ENCODE measurements around the gene MYRFL.

The MYRFL gene

DNA sequence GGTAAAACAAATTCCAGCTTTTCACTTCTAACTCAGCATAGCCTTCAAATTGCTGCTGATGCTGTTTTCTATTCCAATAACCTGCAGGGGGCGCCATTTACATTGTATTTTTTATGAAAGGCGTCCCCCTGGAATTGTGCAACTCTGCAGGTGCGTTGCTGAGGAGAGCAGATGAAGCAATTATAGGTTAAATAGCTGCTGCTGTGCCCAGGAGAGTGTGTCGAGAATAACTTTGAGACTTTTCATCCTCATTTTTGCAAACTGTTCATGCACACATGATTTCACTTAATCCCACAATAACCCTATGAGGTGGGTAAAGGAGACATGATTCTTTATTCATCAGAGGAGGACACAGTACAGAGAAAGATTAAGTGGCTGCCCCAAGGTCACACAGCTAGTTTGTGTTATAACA is 75.7 kb downstream of the MYRFL start:
- no peak for DNase-seq (ENCODE audit: low spot score)
- ATAC-seq (ENCODE audit: low read depth): peak; percentile 46
- TF ChIP-seq, protein P1, sequence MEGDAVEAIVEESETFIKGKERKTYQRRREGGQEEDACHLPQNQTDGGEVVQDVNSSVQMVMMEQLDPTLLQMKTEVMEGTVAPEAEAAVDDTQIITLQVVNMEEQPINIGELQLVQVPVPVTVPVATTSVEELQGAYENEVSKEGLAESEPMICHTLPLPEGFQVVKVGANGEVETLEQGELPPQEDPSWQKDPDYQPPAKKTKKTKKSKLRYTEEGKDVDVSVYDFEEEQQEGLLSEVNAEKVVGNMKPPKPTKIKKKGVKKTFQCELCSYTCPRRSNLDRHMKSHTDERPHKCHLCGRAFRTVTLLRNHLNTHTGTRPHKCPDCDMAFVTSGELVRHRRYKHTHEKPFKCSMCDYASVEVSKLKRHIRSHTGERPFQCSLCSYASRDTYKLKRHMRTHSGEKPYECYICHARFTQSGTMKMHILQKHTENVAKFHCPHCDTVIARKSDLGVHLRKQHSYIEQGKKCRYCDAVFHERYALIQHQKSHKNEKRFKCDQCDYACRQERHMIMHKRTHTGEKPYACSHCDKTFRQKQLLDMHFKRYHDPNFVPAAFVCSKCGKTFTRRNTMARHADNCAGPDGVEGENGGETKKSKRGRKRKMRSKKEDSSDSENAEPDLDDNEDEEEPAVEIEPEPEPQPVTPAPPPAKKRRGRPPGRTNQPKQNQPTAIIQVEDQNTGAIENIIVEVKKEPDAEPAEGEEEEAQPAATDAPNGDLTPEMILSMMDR (IDR thresholded peaks at IDR 0.05; ENCODE audit: poor library complexity, severe bottlenecking): peak; percentile 86

DNA sequence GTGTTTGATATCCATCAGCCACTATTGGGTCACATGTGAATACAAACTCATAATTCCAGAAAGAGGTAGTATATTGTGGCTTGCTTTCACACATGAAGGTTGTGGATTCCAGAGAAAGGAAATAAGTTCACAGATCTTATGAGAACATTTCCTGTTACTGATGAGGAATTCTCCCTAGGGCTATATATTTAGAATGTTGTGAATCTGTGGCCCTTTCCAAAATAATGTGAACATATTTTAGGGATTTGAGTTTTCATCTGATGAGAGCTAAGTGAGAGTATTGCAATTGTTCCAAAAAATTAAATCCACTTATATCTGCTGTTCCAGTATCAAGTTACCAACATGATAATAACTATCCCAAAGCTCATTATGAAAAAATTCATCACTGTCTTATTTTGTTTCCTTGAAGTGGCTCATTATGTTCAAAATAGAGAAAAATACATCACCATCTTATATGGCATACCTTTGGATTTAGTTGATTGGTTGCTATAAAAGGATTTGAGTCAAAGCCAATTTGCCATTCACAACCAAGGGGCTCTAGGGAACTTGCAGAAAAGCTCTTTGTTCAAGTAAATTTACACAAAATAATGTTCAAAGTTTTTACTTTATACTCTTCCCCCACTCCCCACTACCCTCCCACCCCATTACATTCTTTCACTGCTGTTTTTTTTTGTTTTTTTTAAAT is 76.3 kb downstream of the MYRFL start:
- ATAC-seq (ENCODE audit: low read depth) (no peak), DNase-seq (ENCODE audit: low spot score) (no peak)
- TF ChIP-seq, protein P1 (IDR thresholded peaks at IDR 0.05; ENCODE audit: poor library complexity, severe bottlenecking): no peak
- H3K27ac ChIP-seq (ENCODE audit: poor library complexity, severe bottlenecking): no peak overlapping the region
- H3K27me3 ChIP-seq (ENCODE audit: insufficient read depth, poor library complexity, severe bottlenecking): no peaks in the 10 kb centered on the region
- H3K4me1 ChIP-seq (ENCODE audit: insufficient read depth, poor library complexity, severe bottlenecking): peaks cover 16% of the 10 kb centered on the region
- no peak overlapping the region for H3K4me3 ChIP-seq (ENCODE audit: severe bottlenecking)
- H3K36me3 ChIP-seq (ENCODE audit: low read depth): no peaks in the 10 kb centered on the region
- H3K9me3 ChIP-seq (ENCODE audit: severe bottlenecking): no peaks in the 10 kb centered on the region

More for the DNA sequence above, 75.7 kb downstream of the MYRFL start:
- no peaks in the 10 kb centered on the region for H3K9me3 ChIP-seq (ENCODE audit: severe bottlenecking)
- H3K36me3 ChIP-seq (ENCODE audit: low read depth): no peaks in the 10 kb centered on the region
- H3K27ac ChIP-seq (ENCODE audit: poor library complexity, severe bottlenecking): no peak overlapping the region
- H3K27me3 ChIP-seq (ENCODE audit: insufficient read depth, poor library complexity, severe bottlenecking): no peaks in the 10 kb centered on the region
- peaks cover 16% of the 10 kb centered on the region for H3K4me1 ChIP-seq (ENCODE audit: insufficient read depth, poor library complexity, severe bottlenecking)
- H3K4me3 ChIP-seq (ENCODE audit: severe bottlenecking): no peak overlapping the region

DNA sequence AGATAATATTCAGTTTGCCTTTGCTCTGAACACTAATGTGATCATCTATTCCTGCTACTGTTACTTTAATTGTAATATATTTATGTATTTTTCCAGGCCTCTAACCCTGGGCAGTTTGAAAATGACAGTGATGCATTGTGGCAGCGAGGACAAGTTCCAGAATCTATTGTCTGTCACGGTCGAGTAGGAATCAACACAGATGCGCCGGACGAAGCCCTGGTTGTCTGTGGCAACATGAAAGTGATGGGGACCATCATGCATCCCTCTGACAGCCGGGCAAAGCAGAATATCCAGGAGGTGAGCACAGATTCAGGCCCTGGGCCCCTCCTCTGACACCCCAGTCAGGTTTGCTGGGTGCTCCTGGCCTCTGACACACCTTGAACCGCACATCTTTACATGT is 78.5 kb downstream of the MYRFL start:
- DNase-seq (ENCODE audit: low spot score): no peak
- no peaks in the 10 kb centered on the region for H3K36me3 ChIP-seq (ENCODE audit: low read depth)
- H3K27me3 ChIP-seq (ENCODE audit: insufficient read depth, poor library complexity, severe bottlenecking): no peaks in the 10 kb centered on the region
- no peak for ATAC-seq (ENCODE audit: low read depth)
- no peak overlapping the region for H3K4me3 ChIP-seq (ENCODE audit: severe bottlenecking)
- no peaks in the 10 kb centered on the region for H3K9me3 ChIP-seq (ENCODE audit: severe bottlenecking)
- TF ChIP-seq, protein P1 (IDR thresholded peaks at IDR 0.05; ENCODE audit: poor library complexity, severe bottlenecking): no peak
- H3K27ac ChIP-seq (ENCODE audit: poor library complexity, severe bottlenecking): no peak overlapping the region
- peaks cover 8% of the 10 kb centered on the region for H3K4me1 ChIP-seq (ENCODE audit: insufficient read depth, poor library complexity, severe bottlenecking)

DNA sequence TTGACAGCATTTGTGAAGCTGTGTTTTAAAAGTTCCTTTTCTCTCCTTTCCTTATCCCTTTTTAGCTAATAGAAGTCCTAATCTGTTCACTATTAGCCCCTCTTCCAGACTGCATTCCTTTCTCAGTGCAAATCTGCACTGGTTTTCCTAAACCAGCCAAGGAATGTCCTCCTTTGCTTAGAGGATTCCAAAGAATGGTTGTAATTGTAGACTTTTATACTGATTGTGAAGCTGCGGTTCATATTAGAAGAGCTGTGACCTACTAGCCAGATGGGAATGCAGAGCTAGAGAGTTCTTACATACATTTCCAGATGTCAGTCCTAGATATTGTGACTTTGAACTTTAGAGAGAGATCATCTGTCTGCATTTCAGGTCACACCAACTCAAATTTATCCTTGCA is 79.8 kb downstream of the MYRFL start:
- no peak overlapping the region for H3K27ac ChIP-seq (ENCODE audit: poor library complexity, severe bottlenecking)
- H3K4me3 ChIP-seq (ENCODE audit: severe bottlenecking): no peak overlapping the region
- no peaks in the 10 kb centered on the region for H3K9me3 ChIP-seq (ENCODE audit: severe bottlenecking)
- TF ChIP-seq, protein P1 (IDR thresholded peaks at IDR 0.05; ENCODE audit: poor library complexity, severe bottlenecking): no peak
- no peaks in the 10 kb centered on the region for H3K27me3 ChIP-seq (ENCODE audit: insufficient read depth, poor library complexity, severe bottlenecking)
- H3K36me3 ChIP-seq (ENCODE audit: low read depth): no peaks in the 10 kb centered on the region
- H3K4me1 ChIP-seq (ENCODE audit: insufficient read depth, poor library complexity, severe bottlenecking): peaks cover 8% of the 10 kb centered on the region
- no peak for DNase-seq (ENCODE audit: low spot score)
- ATAC-seq (ENCODE audit: low read depth): no peak

DNA sequence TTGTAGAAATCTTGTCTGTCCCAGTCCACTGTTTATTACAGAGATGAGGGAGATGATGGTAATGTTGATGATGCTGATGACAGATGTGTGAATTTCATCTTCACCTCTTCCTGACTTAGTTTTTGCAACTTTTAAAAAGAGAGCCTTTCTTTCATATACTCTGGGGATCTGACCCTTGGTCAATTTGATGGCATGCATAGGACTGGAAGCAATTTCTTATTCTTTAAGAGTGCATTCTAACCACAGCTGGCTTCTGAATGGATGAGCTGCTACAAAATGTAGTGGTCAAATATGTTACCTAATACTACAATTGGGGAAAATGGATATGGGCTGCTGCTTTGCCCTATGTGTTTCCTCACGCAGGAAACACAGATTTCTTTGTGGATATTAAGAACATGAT is 80.8 kb downstream of the MYRFL start:
- no peak overlapping the region for H3K4me3 ChIP-seq (ENCODE audit: severe bottlenecking)
- H3K9me3 ChIP-seq (ENCODE audit: severe bottlenecking): no peaks in the 10 kb centered on the region
- H3K27ac ChIP-seq (ENCODE audit: poor library complexity, severe bottlenecking): no peak overlapping the region
- TF ChIP-seq, protein P1 (IDR thresholded peaks at IDR 0.05; ENCODE audit: poor library complexity, severe bottlenecking): no peak
- peaks cover 6% of the 10 kb centered on the region for H3K4me1 ChIP-seq (ENCODE audit: insufficient read depth, poor library complexity, severe bottlenecking)
- ATAC-seq (ENCODE audit: low read depth) (no peak), DNase-seq (ENCODE audit: low spot score) (no peak)
- H3K27me3 ChIP-seq (ENCODE audit: insufficient read depth, poor library complexity, severe bottlenecking): no peaks in the 10 kb centered on the region
- no peaks in the 10 kb centered on the region for H3K36me3 ChIP-seq (ENCODE audit: low read depth)

Measured in RWPE2 (cell line).